Neural cell (in vitro differentiated cells): Measurements from ENCODE around the gene PLXDC2. TPM values are rescaled to one million over a fixed set of nuclear protein-coding genes. Genes with fewer than 3 reads are reported as not detected.
"Not testable (repeated sequence)": the region's sequence is repeated elsewhere in the genome, so short reads cannot be mapped to it uniquely, and the experiment has no call there.

Source experiments
- H2AFZ ChIP-seq: fragments of 200-600, 300-800 bp; sonication (generic), shearing (Covaris generic); 2 replicates; pipeline ENCODE4 v1.6.0; 2014; ENCODE audit warnings: low read depth, mild to moderate bottlenecking, antibody characterized with exemption, low read length, moderate library complexity
- H3F3A ChIP-seq: fragments of 200-600 bp; shearing (Covaris generic); 2 replicates; pipeline ENCODE4 v1.6.1; 2016; ENCODE audit warnings: mild to moderate bottlenecking, moderate library complexity, mixed read lengths, antibody characterized with exemption, low read length; ENCODE audit not compliant: insufficient read depth, poor library complexity, severe bottlenecking
- H3K27ac ChIP-seq: fragments of 200-600, 300-800 bp; sonication (generic), shearing (Covaris generic); 2 replicates; pipeline ENCODE4 v1.5.1; 2014; ENCODE audit warnings: mild to moderate bottlenecking, low read length, moderate library complexity
- H3K27me3 ChIP-seq: fragments of 300-800, 200-600 bp; sonication (generic), shearing (Covaris generic); 2 replicates; pipeline ENCODE4 v1.6.0; 2014; ENCODE audit warnings: mild to moderate bottlenecking, low read depth, low read length, moderate library complexity; ENCODE audit not compliant: insufficient read depth
- H3K36me3 ChIP-seq: fragments of 300-800, 200-600 bp; sonication (generic), shearing (Covaris generic); 2 replicates; pipeline ENCODE4 v1.5.1; 2014; ENCODE audit warnings: mild to moderate bottlenecking, antibody characterized with exemption, low read length, moderate library complexity; ENCODE audit not compliant: insufficient read depth
- H3K4me2 ChIP-seq: fragments of 300-800, 200-600 bp; sonication (generic), shearing (Covaris generic); 2 replicates; pipeline ENCODE4 v1.6.0; 2014; ENCODE audit warnings: mild to moderate bottlenecking, low read length
- H3K4me3 ChIP-seq: fragments of 300-800, 200-600 bp; sonication (generic), shearing (Covaris generic); 2 replicates; pipeline ENCODE4 v1.5.1; 2014; ENCODE audit warnings: mild to moderate bottlenecking, low read length, moderate library complexity
- H3K79me2 ChIP-seq: fragments of 200-600 bp; shearing (Covaris generic); replicated peaks from 2 replicates; pipeline ENCODE4 v1.6.0; 2014; ENCODE audit warnings: mild to moderate bottlenecking, low read length, moderate library complexity; ENCODE audit not compliant: insufficient read depth
- H3K9ac ChIP-seq: fragments of 300-800, 200-600 bp; sonication (generic), shearing (Covaris generic); 2 replicates; pipeline ENCODE4 v1.6.1; 2016; ENCODE audit warnings: mild to moderate bottlenecking, low read length, mixed read lengths
- H3K9me2 ChIP-seq: fragments of 200-600 bp; shearing (Covaris generic); 2 replicates; pipeline ENCODE4 v1.6.1; 2016; ENCODE audit warnings: mild to moderate bottlenecking, low read length, mixed read lengths; ENCODE audit not compliant: insufficient read depth
- H3K9me3 ChIP-seq: fragments of 200-600, 300-800 bp; sonication (generic), shearing (Covaris generic); 2 replicates; pipeline ENCODE4 v1.6.1; 2016; ENCODE audit warnings: mild to moderate bottlenecking, mixed run types, low read length, moderate library complexity, mixed read lengths
- H4K20me1 ChIP-seq: fragments of 200-600 bp; shearing (Covaris generic); 2 replicates; pipeline ENCODE4 v1.6.1; 2016; ENCODE audit warnings: mild to moderate bottlenecking, mixed run types; ENCODE audit not compliant: insufficient read depth
- EP300 ChIP-seq: fragments of 450-650 bp; conservative IDR thresholded peaks from 2 replicates; pipeline ENCODE4 v1.6.1; 2014; ENCODE audit warnings: antibody characterized with exemption, mild to moderate bottlenecking, moderate library complexity; ENCODE audit not compliant: poor library complexity, severe bottlenecking
- EZH2 ChIP-seq: fragments of 200-600, 300-800 bp; shearing (Covaris generic), sonication (generic); IDR thresholded peaks from 2 replicates; pipeline ENCODE4 v1.6.1; 2014; ENCODE audit warnings: antibody characterized with exemption, low read length, borderline replicate concordance, mild to moderate bottlenecking; ENCODE audit not compliant: insufficient read depth, poor library complexity, severe bottlenecking
- MXI1 ChIP-seq: fragments of 450-650 bp; conservative IDR thresholded peaks from 2 replicates; pipeline ENCODE4 v1.6.1; 2014; ENCODE audit warnings: antibody characterized with exemption, mild to moderate bottlenecking; ENCODE audit not compliant: poor library complexity, severe bottlenecking
- POLR2AphosphoS5 ChIP-seq: IDR thresholded peaks from 2 replicates; pipeline ENCODE4 v1.6.1; 2012
- RAD21 ChIP-seq: fragments of 450-650 bp; conservative IDR thresholded peaks from 2 replicates; pipeline ENCODE4 v1.6.1; 2014; ENCODE audit warnings: antibody characterized with exemption, mild to moderate bottlenecking, moderate library complexity
- SMC3 ChIP-seq: fragments of 450-650 bp; conservative IDR thresholded peaks from 2 replicates; pipeline ENCODE4 v1.6.1; 2014; ENCODE audit warnings: antibody characterized with exemption, mild to moderate bottlenecking, moderate library complexity; ENCODE audit not compliant: poor library complexity
- TAF1 ChIP-seq: IDR thresholded peaks from 2 replicates; pipeline ENCODE4 v1.6.1; 2012; ENCODE audit warnings: low read depth
- polyA plus RNA-seq: library from polyadenylated mRNA; depleted of rRNA; stranded (reverse); fragments of >200 nt; gene quantifications from 2 replicates; pipeline ENCODE4 v1.2.3, GENCODE V29; 2014
- TF ChIP-seq, protein P1 (sequence below): fragments of 450-650 bp; IDR thresholded peaks from 2 replicates; pipeline ENCODE4 v1.5.1; 2014; ENCODE audit warnings: antibody characterized with exemption, mild to moderate bottlenecking, moderate library complexity; ENCODE audit not compliant: poor library complexity, severe bottlenecking
- TF ChIP-seq, protein P2 (sequence below): IDR thresholded peaks from 2 replicates; pipeline ENCODE4 v1.6.1; 2012; ENCODE audit warnings: borderline replicate concordance

Gene PLXDC2
- polyA plus RNA-seq, 1 donor from 2014 or later: 2.3 TPM

DNA sequence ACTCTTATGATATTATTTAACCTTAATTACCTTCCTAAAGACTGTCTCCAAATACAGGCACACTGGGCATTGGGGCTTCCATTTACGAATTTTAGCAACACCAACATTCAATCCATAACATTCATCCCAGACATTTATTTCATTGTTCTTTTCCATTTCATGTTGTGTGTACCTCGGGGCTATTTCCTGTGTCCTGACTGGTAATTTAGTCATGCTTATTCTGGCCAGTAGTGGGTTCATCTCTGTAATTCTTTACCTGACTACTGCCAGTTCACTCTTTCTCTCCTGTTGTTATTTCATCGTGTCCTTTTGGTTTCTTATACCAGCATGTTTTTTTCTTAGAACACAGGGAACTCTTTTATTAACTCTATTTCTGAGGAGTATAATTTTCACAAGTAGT lies 225.7 kb downstream of the PLXDC2 start:
- Histone ChIP-seq H3K27me3 (no peaks in the 10 kb centered on the region), H3K4me2 (no peak overlapping the region), H3F3A (no peaks in the 10 kb centered on the region), H3K9me3 (no peaks in the 10 kb centered on the region), H3K27ac (no peak overlapping the region), H2AFZ (no peak overlapping the region), H3K4me3 (no peak overlapping the region), H3K36me3 (no peaks in the 10 kb centered on the region), H3K9me2 (no peaks in the 10 kb centered on the region), H3K9ac (no peak overlapping the region), H4K20me1 (no peaks in the 10 kb centered on the region), H3K79me2 (no peaks in the 10 kb centered on the region)
- TF ChIP-seq EZH2: no peak
- TF ChIP-seq, protein P1, sequence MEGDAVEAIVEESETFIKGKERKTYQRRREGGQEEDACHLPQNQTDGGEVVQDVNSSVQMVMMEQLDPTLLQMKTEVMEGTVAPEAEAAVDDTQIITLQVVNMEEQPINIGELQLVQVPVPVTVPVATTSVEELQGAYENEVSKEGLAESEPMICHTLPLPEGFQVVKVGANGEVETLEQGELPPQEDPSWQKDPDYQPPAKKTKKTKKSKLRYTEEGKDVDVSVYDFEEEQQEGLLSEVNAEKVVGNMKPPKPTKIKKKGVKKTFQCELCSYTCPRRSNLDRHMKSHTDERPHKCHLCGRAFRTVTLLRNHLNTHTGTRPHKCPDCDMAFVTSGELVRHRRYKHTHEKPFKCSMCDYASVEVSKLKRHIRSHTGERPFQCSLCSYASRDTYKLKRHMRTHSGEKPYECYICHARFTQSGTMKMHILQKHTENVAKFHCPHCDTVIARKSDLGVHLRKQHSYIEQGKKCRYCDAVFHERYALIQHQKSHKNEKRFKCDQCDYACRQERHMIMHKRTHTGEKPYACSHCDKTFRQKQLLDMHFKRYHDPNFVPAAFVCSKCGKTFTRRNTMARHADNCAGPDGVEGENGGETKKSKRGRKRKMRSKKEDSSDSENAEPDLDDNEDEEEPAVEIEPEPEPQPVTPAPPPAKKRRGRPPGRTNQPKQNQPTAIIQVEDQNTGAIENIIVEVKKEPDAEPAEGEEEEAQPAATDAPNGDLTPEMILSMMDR: no peak
- TF ChIP-seq MXI1: no peak
- no peak for TF ChIP-seq RAD21
- no peak for TF ChIP-seq EP300
- no peak for TF ChIP-seq POLR2AphosphoS5
- TF ChIP-seq, protein P2, sequence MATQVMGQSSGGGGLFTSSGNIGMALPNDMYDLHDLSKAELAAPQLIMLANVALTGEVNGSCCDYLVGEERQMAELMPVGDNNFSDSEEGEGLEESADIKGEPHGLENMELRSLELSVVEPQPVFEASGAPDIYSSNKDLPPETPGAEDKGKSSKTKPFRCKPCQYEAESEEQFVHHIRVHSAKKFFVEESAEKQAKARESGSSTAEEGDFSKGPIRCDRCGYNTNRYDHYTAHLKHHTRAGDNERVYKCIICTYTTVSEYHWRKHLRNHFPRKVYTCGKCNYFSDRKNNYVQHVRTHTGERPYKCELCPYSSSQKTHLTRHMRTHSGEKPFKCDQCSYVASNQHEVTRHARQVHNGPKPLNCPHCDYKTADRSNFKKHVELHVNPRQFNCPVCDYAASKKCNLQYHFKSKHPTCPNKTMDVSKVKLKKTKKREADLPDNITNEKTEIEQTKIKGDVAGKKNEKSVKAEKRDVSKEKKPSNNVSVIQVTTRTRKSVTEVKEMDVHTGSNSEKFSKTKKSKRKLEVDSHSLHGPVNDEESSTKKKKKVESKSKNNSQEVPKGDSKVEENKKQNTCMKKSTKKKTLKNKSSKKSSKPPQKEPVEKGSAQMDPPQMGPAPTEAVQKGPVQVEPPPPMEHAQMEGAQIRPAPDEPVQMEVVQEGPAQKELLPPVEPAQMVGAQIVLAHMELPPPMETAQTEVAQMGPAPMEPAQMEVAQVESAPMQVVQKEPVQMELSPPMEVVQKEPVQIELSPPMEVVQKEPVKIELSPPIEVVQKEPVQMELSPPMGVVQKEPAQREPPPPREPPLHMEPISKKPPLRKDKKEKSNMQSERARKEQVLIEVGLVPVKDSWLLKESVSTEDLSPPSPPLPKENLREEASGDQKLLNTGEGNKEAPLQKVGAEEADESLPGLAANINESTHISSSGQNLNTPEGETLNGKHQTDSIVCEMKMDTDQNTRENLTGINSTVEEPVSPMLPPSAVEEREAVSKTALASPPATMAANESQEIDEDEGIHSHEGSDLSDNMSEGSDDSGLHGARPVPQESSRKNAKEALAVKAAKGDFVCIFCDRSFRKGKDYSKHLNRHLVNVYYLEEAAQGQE: no peak
- no peak for TF ChIP-seq TAF1
- TF ChIP-seq SMC3: no peak

- H3K9ac ChIP-seq, H4K20me1 ChIP-seq, H3K9me3 ChIP-seq, H3K27me3 ChIP-seq, H3K4me3 ChIP-seq, H3K9me2 ChIP-seq, H3K4me2 ChIP-seq, H2AFZ ChIP-seq, H3K27ac ChIP-seq, H3F3A ChIP-seq, H3K36me3 ChIP-seq, H3K79me2 ChIP-seq: not testable (repeated sequence)
Observed at GRCh38 chr10:20045100-20045499, 228.9 kb downstream of the PLXDC2 start.

- H3K79me2 ChIP-seq: no peaks in the 10 kb centered on the region
- H2AFZ ChIP-seq: no peak overlapping the region
- H4K20me1 ChIP-seq: no peaks in the 10 kb centered on the region
- no peak overlapping the region for H3K27ac ChIP-seq
- TF ChIP-seq, protein P2: no peak
- TF ChIP-seq, protein P1: no peak
- TF ChIP-seq MXI1: no peak
- TF ChIP-seq POLR2AphosphoS5: no peak
- TF ChIP-seq TAF1: no peak
- no peak for TF ChIP-seq SMC3
- no peak for TF ChIP-seq EP300
- no peak for TF ChIP-seq RAD21
- no peak for TF ChIP-seq EZH2
- no peaks in the 10 kb centered on the region for H3K9me2 ChIP-seq
- H3K9ac ChIP-seq: no peak overlapping the region
- no peaks in the 10 kb centered on the region for H3K27me3 ChIP-seq
- no peak overlapping the region for H3K4me3 ChIP-seq
- no peaks in the 10 kb centered on the region for H3K36me3 ChIP-seq
- no peaks in the 10 kb centered on the region for H3F3A ChIP-seq
- H3K4me2 ChIP-seq: no peak overlapping the region
- H3K9me3 ChIP-seq: no peaks in the 10 kb centered on the region
Observed at GRCh38 chr10:20048161-20048560, 231.9 kb downstream of the PLXDC2 start.
